Gastrocnemius medialis (tissue), 4 donors: ENCODE measurements around the gene ORM1. TPM values are rescaled to one million over a fixed set of nuclear protein-coding genes. Genes with fewer than 3 reads are reported as not detected.

Experiments
- ATAC-seq, 2 donors: fragments of 150-250 bp; one replicate each; pipeline ENCODE4 v1.9.1; 2016
- DNase-seq, 2 donors: peaks; one replicate each; pipeline ENCODE4 v3.0.0-alpha.2; 2019
- H3K27ac ChIP-seq, 4 donors: fragments of 200-600 bp; sonication (generic); 1 replicate in 1 of 4; 2 replicates in 3 of 4; pipeline ENCODE4 v1.5.1; 2016 to 2018; ENCODE audit warnings: mild to moderate bottlenecking in 2 of 4, moderate library complexity in 1 of 4
- H3K27me3 ChIP-seq, 3 donors: fragments of 200-600 bp; sonication (generic) in 2 of 3; 1 replicate in 1 of 3; 2 replicates in 2 of 3; pipeline versions ENCODE4 v1.5.1 to v1.6.0; 2016 to 2019; ENCODE audit warnings: mild to moderate bottlenecking in 1 of 3, moderate library complexity in 1 of 3
- H3K36me3 ChIP-seq, 2 donors: fragments of 200-600 bp; sonication (generic) in 1 of 2; one replicate each; pipeline ENCODE4 v1.5.1; 2017 to 2018
- H3K4me1 ChIP-seq, 2 donors: fragments of 200-600 bp; sonication (generic) in 1 of 2; one replicate each; pipeline ENCODE4 v1.5.1; 2016 to 2017; ENCODE audit warnings: mild to moderate bottlenecking in 2 of 2
- H3K4me3 ChIP-seq, 4 donors: fragments of 200-600 bp; sonication (generic) in 3 of 4; 1 replicate in 1 of 4; 2 replicates in 3 of 4; pipeline ENCODE4 v1.5.1; 2016 to 2019; ENCODE audit warnings: mild to moderate bottlenecking in 2 of 4
- H3K9me3 ChIP-seq, 3 donors: fragments of 200-600 bp; sonication (generic) in 2 of 3; 1 replicate in 1 of 3; 2 replicates in 2 of 3; pipeline ENCODE4 v1.5.1; 2016 to 2019
- POLR2A ChIP-seq, 2 donors: fragments of 450-650 bp; IDR thresholded peaks; one replicate each; pipeline ENCODE4 v1.6.1; 2017; ENCODE audit warnings: antibody characterized with exemption in 2 of 2, mild to moderate bottlenecking in 2 of 2, moderate library complexity in 2 of 2
- in situ Hi-C, 4 donors: fragments of 200-750 bp; cut with MboI; loops; one replicate each; pipeline versions ENCODE4 v1.15.0 to v1.8.0; 2017; ENCODE audit warnings: low sequenced_read_pairs in 4 of 4
- intact Hi-C: fragments of 100-400 bp; cut with DNase I; formaldehyde crosslinking; loops from one replicate; pipeline ENCODE4 v1.15.1; 2023; ENCODE audit warnings: low total_unique reads
- total RNA-seq, 4 donors: library from RNA; depleted of rRNA; stranded (reverse); fragments of >200 nt; gene quantifications; one replicate each; pipeline versions ENCODE4 v1.1.0 to v1.2.3, GENCODE V29; 2016
- TF ChIP-seq, protein P1 (sequence below), 5 experiments: fragments of 450-650 bp in 3 of 5; fragments of 200-600 bp in 2 of 5; sonication (generic) in 2 of 5; IDR thresholded peaks in 4 of 5; conservative IDR thresholded peaks in 1 of 5; 1 replicate in 4 of 5; 2 replicates in 1 of 5; pipeline ENCODE4 v1.5.1; 2016 to 2019; ENCODE audit warnings: antibody characterized with exemption in 5 of 5, mild to moderate bottlenecking in 3 of 5, moderate library complexity in 3 of 5

ORM1 gene
- total RNA-seq, 4 donors from 2014 or later: 33.5 to 92.8 TPM; not detected in 2

DNA sequence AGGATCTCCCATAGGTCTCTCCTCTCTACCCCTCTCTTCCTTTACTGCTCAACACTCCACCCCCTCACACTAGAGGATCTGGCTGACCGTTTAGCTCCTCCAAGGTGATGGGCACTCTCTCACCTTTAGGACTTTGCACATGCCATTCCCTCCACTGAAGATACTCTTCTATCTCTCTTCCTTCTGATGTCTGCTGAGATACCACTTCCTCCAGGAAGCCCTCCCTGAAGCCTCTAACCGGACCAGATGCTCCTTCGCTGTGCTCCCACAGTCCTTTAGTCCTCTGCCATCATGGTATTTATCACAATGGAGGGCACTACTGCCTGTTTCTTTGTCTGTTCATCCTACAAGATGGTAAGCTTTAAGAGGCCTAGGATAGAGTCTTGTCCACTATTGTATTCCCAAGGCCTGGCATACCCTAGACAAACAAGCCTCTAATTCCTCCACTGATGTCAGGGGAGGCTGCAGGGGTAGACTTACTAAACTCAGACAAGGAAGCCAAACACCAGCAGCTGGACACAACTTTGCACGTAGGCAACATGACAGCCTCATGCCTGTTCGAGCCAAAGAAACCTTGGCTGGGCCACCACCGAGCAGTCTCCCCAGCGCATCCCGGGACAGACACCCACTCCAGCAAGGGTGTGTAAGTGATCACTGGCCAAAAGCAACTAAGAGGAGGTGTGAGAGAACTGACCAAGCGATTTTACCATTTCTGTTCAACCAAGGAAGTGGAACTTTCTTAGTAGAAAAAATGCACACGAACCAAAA, 27.0 kb downstream of the ORM1 start:
- in situ Hi-C loops: no loop called here
- DNase-seq: peak; percentile 13 to 56
- intact Hi-C loops: no loop called here
- TF ChIP-seq, protein P1, sequence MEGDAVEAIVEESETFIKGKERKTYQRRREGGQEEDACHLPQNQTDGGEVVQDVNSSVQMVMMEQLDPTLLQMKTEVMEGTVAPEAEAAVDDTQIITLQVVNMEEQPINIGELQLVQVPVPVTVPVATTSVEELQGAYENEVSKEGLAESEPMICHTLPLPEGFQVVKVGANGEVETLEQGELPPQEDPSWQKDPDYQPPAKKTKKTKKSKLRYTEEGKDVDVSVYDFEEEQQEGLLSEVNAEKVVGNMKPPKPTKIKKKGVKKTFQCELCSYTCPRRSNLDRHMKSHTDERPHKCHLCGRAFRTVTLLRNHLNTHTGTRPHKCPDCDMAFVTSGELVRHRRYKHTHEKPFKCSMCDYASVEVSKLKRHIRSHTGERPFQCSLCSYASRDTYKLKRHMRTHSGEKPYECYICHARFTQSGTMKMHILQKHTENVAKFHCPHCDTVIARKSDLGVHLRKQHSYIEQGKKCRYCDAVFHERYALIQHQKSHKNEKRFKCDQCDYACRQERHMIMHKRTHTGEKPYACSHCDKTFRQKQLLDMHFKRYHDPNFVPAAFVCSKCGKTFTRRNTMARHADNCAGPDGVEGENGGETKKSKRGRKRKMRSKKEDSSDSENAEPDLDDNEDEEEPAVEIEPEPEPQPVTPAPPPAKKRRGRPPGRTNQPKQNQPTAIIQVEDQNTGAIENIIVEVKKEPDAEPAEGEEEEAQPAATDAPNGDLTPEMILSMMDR (IDR thresholded peaks at IDR 0.05 in 4 of 5, conservative IDR thresholded peaks at IDR 0.05 in 1 of 5): no peak
- TF ChIP-seq POLR2A (IDR thresholded peaks at IDR 0.05): no peak
- Histone ChIP-seq H3K4me1 (no peaks in the 10 kb centered on the region), H3K4me3 (no peak overlapping the region), H3K27me3 (no peaks in the 10 kb centered on the region), H3K27ac (peak overlapping the region in 3 of 4 donors; percentile 36 to 58 (median 47)), H3K36me3 (peaks cover 0 to 15% of the 10 kb centered on the region in 2 donors), H3K9me3 (no peaks in the 10 kb centered on the region)
- peak in 1 of 2 donors; percentile 36 for ATAC-seq

DNA sequence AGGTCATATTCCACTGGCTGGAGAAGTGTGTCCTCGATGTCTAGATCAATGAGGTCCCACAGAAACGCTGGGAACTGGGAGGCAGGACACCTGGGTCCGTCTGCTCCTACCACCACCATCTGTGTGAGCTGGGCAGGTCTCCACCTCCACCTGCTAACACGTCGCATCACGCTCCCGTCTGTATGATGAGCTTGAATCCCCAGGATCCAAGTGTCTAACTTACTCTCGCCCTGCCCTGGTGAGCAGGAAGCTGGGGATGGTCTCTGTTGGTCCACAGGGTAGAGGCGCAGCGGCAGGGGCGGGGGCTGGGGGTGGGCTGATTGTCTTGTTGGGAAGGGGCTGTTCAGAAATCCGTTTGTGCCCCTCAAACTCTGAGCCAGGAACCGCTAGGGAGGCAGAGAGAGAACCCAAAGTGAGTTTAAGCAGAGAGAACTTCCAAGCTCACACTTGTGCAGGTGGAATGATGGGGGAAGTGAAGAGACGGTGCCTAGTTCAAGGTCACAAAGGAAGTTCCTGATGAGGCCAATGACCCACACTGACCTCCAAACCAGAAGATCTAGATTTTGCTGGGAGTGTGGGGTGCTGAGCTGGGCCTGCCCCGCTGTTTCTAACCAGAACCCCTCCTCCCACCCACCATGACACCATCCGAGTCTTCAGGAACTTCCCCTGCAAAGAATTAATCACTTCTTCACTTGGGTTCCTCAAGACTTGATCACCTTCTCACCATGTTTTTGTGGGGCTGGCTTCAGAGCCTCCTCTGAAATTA, 27.9 kb downstream of the ORM1 start:
- no peak for TF ChIP-seq POLR2A (IDR thresholded peaks at IDR 0.05)
- TF ChIP-seq, protein P1 (IDR thresholded peaks at IDR 0.05 in 4 of 5, conservative IDR thresholded peaks at IDR 0.05 in 1 of 5): no peak
- no peak for DNase-seq
- H3K36me3 ChIP-seq: peaks cover 0 to 15% of the 10 kb centered on the region in 2 donors
- no peaks in the 10 kb centered on the region for H3K4me1 ChIP-seq
- no peaks in the 10 kb centered on the region for H3K9me3 ChIP-seq
- ATAC-seq: no peak
- no peaks in the 10 kb centered on the region for H3K27me3 ChIP-seq
- intact Hi-C loops (no loop called here), in situ Hi-C loops (no loop called here)
- H3K4me3 ChIP-seq: no peak overlapping the region
- peak overlapping the region; percentile 7 to 58 (median 39) for H3K27ac ChIP-seq

DNA sequence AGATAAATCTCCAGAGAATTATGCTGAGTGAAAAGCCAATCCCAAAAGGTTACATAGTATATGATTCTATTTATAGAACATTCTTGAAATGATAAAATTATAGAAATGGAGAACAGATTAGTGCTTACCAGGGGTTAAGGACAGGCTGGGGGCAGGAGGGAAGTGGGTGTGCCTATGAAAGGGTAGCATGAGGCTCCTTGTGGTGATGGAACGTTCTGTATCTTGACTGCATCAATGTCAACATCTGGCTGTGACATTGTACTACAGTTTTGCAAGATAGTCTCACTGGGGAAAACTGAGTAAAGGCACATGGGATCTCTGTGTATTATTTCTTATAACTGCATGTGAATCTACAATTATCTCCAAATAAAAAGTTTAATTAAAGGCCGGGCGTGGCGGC, 29.0 kb downstream of the ORM1 start:
- H3K4me1 ChIP-seq: no peaks in the 10 kb centered on the region
- peaks cover 0 to 15% of the 10 kb centered on the region in 2 donors for H3K36me3 ChIP-seq
- DNase-seq: peak; percentile 44
- intact Hi-C loops: no loop called here
- H3K4me3 ChIP-seq: no peak overlapping the region
- no peaks in the 10 kb centered on the region for H3K27me3 ChIP-seq
- in situ Hi-C loops: no loop called here
- H3K9me3 ChIP-seq: no peaks in the 10 kb centered on the region
- H3K27ac ChIP-seq: peak overlapping the region in 3 of 4 donors; percentile 46 to 62 (median 48)
- TF ChIP-seq, protein P1 (IDR thresholded peaks at IDR 0.05 in 4 of 5, conservative IDR thresholded peaks at IDR 0.05 in 1 of 5): no peak
- TF ChIP-seq POLR2A (IDR thresholded peaks at IDR 0.05): no peak
- peak; percentile 76 to 85 for ATAC-seq

DNA sequence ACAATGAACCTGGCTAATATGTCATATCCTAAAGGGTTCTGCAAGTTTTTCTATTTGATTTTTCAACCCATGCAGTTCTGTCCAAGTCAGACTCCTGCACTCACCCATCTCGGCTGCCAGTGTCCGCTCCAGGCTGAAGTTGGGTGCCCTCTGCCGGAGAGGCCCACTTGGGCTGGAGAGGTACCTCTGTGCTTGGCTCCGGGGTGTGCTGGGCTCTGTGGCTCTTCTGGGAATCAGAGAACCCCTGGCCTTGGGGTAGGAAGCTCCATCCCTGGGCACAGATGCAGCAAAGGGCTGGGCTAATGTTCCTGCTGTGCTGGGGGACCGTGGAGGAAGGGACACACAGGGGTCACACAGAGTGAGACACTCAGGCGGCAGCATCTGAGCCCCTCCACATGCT, 32.9 kb downstream of the ORM1 start:
- Histone ChIP-seq H3K27ac (no peak overlapping the region), H3K4me3 (no peak overlapping the region), H3K9me3 (no peaks in the 10 kb centered on the region), H3K4me1 (no peaks in the 10 kb centered on the region), H3K36me3 (no peaks in the 10 kb centered on the region), H3K27me3 (no peaks in the 10 kb centered on the region)
- TF ChIP-seq POLR2A (IDR thresholded peaks at IDR 0.05): no peak
- TF ChIP-seq, protein P1 (IDR thresholded peaks at IDR 0.05 in 4 of 5, conservative IDR thresholded peaks at IDR 0.05 in 1 of 5): no peak
- ATAC-seq (no peak), DNase-seq (no peak)
- in situ Hi-C loops (no loop called here), intact Hi-C loops (no loop called here)
